ENCODE results near the gene LRCH3. TPM values are rescaled to one million over a fixed set of nuclear protein-coding genes. Genes with fewer than 3 reads are reported as not detected.

The LRCH3 gene
- total RNA-seq, 1 experiment from 2014 or later, result 18.5 TPM

DNA sequence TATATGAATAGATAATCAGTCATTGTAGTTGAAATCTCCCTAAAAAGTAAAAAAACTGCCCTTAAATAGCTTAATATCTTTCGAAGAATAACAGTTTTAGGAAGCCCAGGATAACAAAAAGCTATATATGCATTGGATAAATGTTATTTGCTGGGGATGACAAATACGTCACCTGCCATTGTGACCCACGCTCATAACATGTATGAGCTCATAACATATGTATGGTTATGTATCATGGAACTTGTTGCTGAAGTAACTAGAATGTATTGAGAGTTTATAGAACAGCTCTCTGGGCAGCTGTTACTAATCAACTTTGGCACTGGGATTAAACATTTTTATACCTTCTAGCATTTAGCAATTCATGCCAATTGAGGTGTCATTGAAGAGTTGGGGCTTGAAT, 1.7 kb upstream of the LRCH3 start:
- in situ Hi-C loops (cut with HindIII; ENCODE audit: low pct_unique_long_range_greater_than_20kb, low sequenced_read_pairs), result no loop called here
- no peak for DNase-seq (ENCODE audit: low read depth)

DNA sequence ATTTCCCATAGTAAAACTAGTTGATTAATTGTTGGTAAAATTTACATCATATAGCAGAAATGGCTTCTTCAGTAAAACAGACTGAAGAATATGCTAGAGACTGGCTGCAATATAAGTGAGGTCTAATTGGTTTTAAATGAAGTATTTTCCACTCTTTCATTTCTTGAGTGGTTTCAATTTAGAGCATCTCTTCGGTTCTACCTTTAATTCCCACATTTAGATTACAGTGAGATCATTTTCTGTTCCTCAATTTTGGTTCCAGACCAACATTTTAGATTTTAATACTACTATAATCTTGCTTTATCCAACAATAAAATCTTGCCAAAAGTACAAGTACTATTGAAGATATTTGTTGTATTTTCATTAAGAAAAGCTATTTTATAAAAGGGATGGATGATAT, 1.0 kb upstream of the LRCH3 start:
- DNase-seq (ENCODE audit: low read depth), result no peak
- in situ Hi-C loops (cut with HindIII; ENCODE audit: low pct_unique_long_range_greater_than_20kb, low sequenced_read_pairs), result no loop called here

DNA sequence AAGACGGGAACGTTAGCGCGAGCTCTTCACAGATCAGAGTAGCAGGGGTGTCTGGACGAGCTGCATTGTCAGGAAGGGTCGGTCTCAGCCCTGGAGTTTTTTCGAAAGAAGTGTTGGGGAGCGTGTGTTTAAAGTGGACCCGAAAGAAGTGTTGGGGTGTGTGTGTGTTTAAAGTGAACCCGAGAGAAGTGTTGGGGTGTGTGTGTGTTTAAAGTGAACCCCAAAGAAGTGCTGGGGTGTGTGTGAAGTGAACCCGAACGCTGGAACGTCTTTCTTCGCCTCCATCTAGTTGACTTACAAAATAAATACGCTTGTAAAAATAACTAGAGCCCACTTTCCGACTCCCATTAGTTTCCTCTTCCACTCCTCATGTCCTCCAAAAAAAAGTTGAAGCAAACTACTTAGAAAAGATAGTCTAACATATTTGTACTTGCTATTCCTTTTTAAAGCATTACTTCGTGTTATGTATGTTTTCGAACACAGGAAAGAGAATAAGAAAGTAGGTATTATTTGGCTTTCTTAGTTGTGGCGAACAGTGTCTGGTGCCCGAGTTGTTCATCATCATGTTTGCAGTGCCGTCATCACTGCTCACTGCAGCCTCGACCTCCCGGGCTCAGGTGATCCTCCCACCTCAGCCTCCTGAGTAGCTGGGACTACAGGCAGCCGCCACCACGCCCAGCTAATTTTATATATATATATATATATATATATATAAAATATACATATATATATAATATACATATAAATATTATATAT, 1.0 kb downstream of the LRCH3 start:
- in situ Hi-C loops (cut with HindIII; ENCODE audit: low pct_unique_long_range_greater_than_20kb, low sequenced_read_pairs), result no loop called here
- peak; percentile 29 for DNase-seq (ENCODE audit: low read depth)

DNA sequence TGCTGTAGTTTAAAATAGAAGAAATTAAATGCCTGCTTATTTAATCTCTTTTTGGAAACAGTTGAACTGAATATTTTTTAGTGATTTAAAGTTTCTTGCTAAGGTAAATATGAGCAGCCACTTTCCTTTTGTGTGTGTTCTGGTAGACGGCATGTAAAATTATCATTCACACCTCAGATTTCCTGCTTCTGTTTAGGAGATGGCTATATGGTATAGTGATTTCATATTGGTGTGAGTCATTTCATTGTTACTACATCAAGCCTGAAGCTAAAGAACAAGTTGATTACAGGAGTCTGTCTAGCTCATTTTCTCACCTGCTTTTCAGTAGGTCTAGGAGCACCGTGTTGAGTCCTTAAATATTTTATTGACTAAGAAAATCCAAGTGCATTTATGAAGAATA, 2.2 kb downstream of the LRCH3 start:
- DNase-seq (ENCODE audit: low read depth), result peak; percentile 16
- in situ Hi-C loops (cut with HindIII; ENCODE audit: low pct_unique_long_range_greater_than_20kb, low sequenced_read_pairs), result no loop called here

DNA sequence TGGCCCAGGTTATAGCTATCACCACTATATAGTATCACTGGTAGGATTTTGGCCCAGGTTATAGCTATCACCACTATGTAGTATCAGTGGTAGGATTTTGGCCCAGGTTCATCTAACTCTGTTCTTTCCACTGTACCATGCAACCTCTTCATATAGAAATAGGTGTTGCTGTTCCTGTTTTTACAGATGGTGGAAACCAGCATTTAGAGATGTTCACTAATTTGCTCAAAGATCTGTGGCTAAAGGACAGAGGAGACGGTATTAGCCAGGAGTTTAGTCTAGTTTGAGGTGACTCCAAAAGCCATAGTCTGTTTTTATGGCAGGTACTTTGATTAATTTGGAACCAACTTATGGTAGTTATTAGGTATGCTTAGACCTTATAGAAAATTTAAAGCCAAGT, 3.1 kb downstream of the LRCH3 start:
- DNase-seq (ENCODE audit: low read depth), result no peak
- in situ Hi-C loops (cut with HindIII; ENCODE audit: low pct_unique_long_range_greater_than_20kb, low sequenced_read_pairs), result no loop called here

DNA sequence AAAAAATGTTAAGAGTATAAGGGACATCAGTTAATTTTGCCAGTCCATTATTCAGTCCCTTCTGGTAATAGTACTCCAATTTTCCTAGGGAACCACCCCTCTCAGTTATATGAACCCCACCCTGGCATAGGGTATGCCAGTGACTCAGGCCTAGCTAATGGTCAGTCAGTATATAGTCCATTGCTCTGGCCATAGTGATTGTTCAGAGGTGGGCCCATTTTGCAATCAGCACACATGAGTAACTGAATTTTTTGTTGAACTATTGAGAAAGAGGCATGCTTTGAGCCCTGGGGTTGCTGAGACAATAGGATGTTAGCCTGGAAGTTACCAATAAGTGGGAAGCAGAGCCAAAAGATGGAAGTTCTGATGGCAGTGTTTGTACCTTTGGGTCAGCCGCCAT, 4.1 kb downstream of the LRCH3 start:
- no peak for DNase-seq (ENCODE audit: low read depth)
- in situ Hi-C loops (cut with HindIII; ENCODE audit: low pct_unique_long_range_greater_than_20kb, low sequenced_read_pairs), result no loop called here

DNA sequence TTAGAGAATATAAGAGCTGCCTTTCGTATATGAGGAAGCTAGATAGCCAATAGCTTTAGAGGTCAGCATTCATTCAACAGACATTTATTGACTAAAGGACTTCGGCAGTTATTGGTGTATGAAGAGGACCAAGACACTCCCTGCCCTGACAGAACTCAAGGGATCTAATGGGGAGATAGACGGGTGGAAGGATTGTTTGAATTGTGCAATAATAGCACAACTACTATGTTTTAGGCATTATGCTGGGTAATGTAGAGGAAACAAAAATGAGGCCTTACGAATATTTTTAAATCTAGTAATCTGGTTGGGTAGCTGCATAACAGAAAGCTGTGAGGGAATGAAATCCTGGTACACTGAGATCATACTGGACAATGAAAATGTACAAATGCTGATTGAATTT, 5.0 kb downstream of the LRCH3 start:
- in situ Hi-C loops (cut with HindIII; ENCODE audit: low pct_unique_long_range_greater_than_20kb, low sequenced_read_pairs), result no loop called here
- no peak for DNase-seq (ENCODE audit: low read depth)

DNA sequence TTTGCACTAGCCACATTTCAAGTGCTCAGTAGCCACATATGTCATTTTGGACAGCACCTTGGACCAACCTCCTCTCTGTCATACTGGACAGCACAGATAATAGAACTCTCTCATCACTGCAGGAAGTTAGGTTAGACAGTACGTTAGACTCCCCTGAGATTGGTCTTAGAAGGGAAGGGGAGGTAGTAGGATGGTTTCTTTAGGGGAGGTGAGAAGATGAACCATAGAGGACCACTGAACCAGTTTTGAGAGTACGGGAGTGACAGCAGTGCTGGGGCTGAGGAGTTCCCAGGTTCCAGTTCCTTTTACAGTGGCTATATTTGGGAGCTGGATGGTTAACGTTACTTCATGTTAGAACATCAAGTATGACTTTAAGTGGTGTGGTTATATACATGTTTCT, 7.8 kb downstream of the LRCH3 start:
- in situ Hi-C loops (cut with HindIII; ENCODE audit: low pct_unique_long_range_greater_than_20kb, low sequenced_read_pairs), result no loop called here

DNA sequence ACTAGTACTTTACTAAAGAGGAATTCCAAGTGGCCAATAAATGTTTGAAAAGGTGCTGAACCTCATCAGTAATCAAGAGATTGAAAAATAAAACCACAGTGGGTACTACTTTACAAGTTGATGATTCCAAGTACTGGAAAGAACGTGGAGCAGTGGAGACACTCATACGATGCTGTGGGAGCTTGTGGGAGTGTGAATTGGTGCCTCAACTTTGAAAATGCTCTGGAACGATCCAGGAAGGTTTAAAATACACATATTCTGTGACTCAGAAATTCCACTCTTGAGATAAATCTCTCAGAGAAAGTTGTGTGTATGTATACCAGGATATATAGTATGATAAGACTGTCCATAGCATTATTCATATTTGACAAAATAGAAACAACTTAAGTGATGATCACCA, 9.3 kb downstream of the LRCH3 start:
- DNase-seq (ENCODE audit: low read depth), result no peak
- in situ Hi-C loops (cut with HindIII; ENCODE audit: low pct_unique_long_range_greater_than_20kb, low sequenced_read_pairs), result no loop called here

More for the DNA sequence above, 7.8 kb downstream of the LRCH3 start:
- no peak for DNase-seq (ENCODE audit: low read depth)

DNA sequence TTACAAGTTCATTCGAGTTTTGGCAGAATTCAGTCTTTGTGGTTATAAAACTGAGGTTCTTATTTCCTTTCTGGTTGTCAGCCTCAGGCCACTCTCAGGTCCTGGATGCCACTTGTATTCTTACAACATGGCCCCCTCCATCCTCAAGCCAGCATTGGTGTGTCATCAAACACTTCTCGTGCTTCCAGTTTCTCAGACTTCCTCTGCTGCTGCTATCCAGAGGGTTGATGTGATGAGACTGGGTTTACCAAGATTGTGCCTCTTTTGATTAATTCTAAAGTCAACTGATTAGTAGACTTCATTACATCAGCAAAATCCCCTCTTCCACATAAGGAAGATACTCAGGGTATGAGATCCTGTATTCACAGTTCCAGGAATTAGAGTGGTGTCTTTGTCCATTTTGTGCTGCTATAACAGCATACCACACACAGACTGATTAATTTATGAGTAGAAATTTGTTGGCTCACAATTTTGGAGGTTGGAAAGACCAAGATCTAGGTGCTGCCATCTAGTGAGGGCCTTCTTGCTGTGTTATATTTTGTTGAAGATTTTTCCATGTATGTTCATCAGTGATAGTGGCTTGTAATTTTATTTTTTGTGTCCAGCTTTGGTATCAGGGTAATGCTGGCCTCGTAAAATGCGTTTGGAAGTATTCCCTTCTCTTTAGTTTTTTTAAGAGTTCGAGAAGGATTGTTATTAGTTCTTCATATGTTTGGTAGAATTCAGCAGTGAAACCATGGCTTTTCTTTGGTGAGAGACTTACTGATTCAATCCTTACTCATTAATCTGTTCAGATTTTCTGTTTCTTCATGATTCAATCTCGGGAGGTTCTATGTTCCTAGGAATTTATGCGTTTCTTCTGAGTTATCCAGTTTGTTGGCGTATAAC, 11.1 kb downstream of the LRCH3 start:
- in situ Hi-C loops (cut with HindIII; ENCODE audit: low pct_unique_long_range_greater_than_20kb, low sequenced_read_pairs), result no loop called here
- DNase-seq (ENCODE audit: low read depth), result no peak

DNA sequence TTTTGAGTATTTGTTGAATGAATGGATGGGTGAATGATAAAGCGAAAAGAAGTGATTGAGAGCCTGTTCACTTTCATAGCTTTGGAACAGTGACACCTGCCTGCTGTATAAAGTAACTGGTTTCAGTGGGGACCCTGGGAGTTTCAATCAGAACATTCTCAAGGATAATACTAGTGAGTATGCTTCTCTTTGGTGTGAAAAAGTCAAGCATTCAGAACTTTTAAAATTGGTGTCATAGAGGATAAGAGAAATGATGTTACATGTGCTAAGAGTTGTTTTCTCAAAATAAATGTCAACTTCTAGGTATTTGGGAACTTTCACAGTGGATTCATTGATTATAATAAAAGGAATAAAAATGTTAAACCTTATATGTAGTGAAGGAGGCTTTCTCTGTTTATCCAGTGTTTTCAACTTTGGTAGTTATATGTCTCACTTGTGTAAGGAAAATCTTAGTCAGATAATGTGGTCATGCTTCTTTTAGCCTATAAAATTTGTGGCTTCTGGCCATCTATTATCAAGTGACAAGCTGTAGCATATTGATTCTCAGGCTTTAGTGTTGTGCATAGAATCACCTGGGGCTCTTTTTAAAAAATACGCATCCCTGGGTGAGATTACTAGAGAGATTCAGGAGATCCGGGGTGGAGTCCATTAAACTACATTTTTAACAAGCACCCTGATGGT, 11.9 kb downstream of the LRCH3 start:
- DNase-seq (ENCODE audit: low read depth), result no peak
- in situ Hi-C loops (cut with HindIII; ENCODE audit: low pct_unique_long_range_greater_than_20kb, low sequenced_read_pairs), result no loop called here

DNA sequence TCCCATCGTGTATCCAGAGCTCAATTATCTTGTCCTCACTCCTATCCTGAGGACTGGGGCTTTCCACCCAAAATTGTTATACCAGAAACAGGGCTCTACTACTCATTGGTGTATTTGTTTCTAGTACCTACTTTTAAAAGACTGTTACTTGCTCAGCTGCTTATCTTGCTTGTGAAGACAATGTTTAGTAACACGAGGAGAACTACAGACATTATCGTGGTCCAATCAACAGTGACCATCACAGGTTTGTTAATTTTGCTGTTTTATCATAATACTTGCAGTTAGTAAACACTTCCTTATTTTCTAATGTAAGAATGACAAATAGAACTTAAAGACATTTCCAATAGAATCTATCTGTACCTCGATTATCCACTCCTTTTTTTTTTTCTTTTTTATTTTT, 13.5 kb downstream of the LRCH3 start:
- in situ Hi-C loops (cut with HindIII; ENCODE audit: low pct_unique_long_range_greater_than_20kb, low sequenced_read_pairs), result no loop called here
- no peak for DNase-seq (ENCODE audit: low read depth)

DNA sequence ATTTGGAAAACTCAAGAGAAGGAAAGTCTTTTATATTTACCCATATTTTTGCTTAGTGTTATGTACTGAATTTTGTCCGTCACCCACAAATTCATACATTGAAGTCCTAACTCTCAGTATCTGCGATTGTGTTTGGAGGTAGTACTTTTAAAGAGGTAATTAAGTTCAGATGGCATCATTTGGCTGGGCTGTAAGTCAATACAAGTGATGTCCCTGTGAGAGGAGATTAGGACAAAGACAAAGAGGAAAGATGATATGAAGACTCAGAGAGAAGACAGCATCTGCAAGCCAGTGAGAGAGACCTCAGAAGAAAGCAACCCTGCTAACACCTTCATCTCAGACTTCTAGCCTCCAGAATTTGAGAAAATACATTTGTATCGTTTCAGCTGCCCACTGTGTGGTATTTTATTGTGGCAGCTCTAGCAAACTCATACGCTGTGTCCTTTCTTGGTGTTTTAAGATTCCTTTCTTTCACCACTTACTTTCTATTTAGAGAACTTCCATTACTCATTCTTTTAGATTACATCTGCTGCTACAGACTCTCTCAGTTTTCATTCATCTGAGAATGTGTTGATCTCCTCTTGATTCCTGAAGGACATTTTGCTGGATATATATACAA, 17.0 kb downstream of the LRCH3 start:
- in situ Hi-C loops (cut with HindIII; ENCODE audit: low pct_unique_long_range_greater_than_20kb, low sequenced_read_pairs), result no loop called here
- no peak for DNase-seq (ENCODE audit: low read depth)

DNA sequence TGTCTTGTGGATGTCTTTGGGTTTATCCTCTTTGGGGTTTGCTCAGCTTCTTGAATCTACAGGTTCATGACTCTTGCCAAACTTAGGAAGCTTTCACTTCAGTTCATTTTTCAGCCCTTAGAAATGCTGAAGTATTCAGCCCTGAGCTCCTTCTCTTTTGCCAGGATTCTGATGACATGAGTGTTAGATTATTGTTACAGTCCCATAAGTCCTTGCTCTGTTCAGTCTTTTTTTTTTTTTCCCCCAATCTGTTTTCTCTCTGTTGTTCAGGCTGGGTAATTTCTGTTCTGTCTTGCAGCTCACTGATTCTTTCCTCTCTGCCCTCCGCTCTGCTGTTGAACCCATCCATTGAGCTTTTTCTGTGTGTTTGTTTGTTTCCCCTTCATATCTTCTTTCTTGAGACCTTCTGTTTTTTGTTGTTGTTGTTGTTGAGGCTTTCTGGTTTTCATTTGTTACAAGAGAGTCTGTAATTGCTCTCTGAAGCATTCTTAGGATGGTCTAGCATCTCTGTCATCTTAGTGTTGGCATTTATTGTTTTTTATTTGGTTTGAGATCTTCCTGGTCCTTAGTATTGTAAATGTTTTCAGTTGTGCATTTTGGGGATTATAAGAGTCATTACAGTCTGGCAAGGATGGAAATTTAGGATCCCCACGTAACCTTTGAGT, 18.4 kb downstream of the LRCH3 start:
- in situ Hi-C loops (cut with HindIII; ENCODE audit: low pct_unique_long_range_greater_than_20kb, low sequenced_read_pairs), result no loop called here
- DNase-seq (ENCODE audit: low read depth), result no peak

DNA sequence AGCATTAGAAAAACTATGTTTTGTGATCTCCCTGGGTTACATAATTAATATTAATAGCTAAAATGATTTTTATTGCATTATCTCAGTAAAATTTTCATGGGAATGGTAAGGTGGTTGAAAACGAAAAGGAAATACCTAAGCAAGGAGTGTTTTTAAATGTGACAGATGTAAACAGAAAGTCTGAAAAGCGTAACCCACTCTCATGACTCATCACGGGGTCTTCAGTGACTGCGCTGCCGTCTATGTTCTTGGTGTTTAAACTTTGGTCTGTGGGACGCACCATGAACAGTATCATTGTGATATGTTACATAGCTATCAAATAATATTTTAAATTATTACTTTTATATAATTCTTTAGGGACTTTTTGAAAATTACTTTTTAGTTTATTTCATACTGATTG, 19.8 kb downstream of the LRCH3 start:
- in situ Hi-C loops (cut with HindIII; ENCODE audit: low pct_unique_long_range_greater_than_20kb, low sequenced_read_pairs), result no loop called here
- DNase-seq (ENCODE audit: low read depth), result no peak

DNA sequence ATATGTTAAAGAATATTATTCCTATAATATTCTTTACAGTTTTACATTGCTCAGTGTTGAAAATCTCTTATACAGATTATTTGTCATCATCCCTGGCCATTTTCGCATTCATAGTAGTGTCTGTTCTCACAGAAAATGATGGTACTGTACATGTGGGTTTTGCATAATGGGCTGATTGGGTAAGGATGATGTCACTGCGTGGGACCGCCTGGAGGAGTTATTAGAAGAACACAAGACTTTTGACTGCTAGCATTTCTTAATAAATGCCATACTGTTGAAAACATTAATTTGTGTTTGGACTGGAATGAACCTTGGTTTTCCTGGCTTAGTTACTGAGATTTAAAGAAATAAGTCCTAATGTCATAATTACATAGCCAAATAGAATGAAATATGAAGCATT, 20.3 kb downstream of the LRCH3 start:
- DNase-seq (ENCODE audit: low read depth), result no peak
- in situ Hi-C loops (cut with HindIII; ENCODE audit: low pct_unique_long_range_greater_than_20kb, low sequenced_read_pairs), result no loop called here

DNA sequence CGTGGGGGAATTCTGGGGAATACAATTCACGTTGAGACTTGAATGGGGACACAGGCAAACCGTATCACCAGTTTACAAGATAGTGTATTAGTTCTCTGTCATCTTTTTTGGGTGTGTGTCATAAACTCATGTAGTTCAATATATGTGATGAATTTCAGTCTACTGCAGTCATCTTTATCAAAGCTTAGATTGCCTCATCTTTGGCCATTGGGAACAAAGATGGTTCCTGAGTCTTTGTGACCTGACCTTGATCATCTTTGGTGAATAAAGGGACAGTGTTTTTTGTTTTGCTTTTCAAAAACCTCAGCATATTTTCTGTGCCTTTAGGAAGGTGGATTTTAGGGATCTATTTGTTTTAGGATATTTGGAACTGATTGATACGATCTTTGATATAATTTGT, 23.3 kb downstream of the LRCH3 start:
- no peak for DNase-seq (ENCODE audit: low read depth)
- in situ Hi-C loops (cut with HindIII; ENCODE audit: low pct_unique_long_range_greater_than_20kb, low sequenced_read_pairs), result no loop called here
